IPS-NIHi7 (cell line): ENCODE measurements around the gene SORBS1.
A peak's percentile ranks its signal among the peaks of the same experiment; 100 is the strongest.

Experiments
- DNase-seq: peaks from one replicate; pipeline ENCODE4 v3.0.0; 2012; ENCODE audit warnings: mixed read lengths; ENCODE audit errors: extremely low spot score

SORBS1 gene

DNA sequence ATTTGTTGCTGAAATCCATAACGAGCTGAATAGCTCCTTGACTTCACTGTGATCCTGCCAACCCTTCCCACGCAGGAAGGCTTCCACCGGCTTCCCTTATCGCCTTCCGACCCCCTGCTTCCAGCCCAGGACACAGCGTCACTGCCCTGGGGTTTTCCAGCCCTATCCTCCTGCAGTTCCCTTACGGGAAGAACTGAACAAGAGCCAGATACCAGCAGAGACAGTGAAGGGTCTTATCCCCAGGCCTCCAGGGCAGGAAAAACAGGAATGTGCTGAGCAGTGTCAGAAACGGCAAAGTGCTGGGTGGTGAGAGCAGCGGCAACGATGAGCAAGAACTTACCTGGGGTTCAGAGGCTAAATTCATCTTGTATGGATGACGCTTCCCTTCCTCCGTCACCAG, 292.7 kb downstream of the SORBS1 start:
- DNase-seq, result no peak

GRCh38 chr10:95267251-95267650, 293.9 kb downstream of the SORBS1 start:
- no peak for DNase-seq

GRCh38 chr10:95266674-95267095, 294.5 kb downstream of the SORBS1 start:
- DNase-seq, result no peak

DNA sequence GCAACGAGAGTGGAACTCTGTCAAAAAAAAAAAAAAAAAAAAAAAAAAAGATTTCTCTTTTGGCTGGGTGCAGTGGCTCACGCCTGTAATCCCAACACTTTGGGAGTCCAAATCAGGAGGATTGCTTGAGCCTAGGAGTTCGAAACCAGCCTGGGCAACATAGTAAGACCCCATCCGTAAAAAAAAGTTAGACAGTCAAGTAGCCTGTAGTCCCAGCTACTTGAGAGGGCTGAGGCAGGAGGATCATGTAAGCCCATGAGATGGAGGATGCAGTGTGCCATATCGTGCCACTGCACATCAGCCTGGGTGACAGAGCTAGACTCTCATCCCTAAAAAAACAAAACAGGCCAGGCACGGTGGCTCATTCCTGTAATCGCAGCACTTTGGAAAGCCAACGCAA, 295.6 kb downstream of the SORBS1 start:
- no peak for DNase-seq

DNA sequence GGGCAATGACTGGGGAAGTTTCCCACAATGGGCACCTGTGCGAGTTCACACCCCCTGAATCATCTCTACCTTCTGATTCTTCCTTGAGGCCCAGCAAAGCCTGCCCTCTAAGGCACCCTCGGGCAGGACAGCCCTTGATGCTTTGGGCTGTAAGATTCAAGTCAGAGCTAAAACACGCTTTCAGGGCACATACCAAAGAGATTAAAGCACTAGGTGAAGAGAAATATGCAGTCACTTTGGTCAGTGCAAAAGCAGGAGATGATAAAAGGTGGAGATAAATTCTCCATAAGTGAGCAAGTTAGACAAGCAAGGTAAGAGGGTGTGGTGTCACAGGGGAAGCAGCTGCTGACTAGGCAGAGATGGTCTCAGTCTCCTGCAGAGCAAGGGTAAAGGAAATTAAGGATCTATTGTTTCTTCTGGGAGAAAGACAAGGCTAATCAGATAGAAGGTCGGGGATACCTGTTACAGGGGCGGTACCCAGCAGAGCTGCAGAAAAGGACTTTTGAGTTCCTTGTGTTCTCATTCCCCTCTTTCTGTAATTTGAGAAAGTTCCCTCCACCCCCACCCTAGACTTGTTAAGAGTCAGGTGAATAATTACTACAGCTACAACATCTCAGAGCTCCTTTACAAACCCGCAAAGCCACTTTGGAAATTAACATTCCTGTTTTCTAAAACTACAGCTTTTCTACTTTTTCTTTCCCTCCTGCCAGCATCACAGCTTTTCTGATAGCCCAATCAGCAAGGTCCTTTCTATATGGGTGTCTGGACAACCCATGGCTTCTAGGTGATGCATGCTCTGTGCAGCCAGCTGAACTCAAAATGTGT, 296.7 kb downstream of the SORBS1 start:
- peak; percentile 67 for DNase-seq

- DNase-seq, result no peak
Measured at GRCh38 chr10:95263864-95264226, 297.3 kb downstream of the SORBS1 start.

DNA sequence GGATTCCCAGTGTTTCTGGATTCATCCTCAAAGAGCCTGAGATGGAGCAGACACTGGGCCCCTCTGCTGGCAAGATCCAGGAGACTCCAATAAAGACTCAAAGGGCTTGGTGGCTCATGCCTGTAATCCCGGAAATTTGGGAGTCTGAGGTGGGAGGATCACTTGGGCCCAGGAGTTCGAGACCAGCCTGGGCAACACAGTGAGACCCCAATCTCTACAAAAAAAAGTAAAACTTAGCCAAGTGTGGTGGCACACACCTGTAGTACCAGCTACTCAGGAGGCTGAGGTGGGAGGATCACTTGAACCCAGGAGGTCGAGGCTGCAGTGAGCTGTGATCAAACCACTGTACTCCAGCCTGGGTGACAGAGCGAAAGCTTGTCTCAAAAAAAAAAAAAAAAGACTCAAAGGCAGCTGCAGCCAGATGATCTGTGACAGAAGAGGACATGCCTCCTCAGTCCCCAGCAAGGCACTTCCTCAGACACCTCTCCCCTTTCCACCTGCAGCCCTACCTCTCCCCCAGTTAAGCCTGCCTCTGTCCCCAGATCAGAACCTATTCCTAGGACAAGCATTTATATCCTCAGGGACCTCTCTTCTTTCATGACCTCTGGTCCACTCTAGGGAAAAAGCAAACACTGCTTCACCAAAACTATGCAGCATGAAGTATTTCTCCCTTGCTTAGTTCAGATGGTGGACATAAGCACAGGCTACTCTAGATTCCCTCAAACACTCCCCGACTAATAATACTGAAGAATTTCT, 298.2 kb downstream of the SORBS1 start:
- DNase-seq, result no peak

- DNase-seq, result no peak
Measured at GRCh38 chr10:95261926-95262325, 299.2 kb downstream of the SORBS1 start.
